Superior temporal gyrus (tissue), 1 donor: ENCODE data around the gene PSAP.

Experiments used
- DNase-seq: peaks from one replicate; pipeline ENCODE4 v3.0.0-alpha.2; 2016; ENCODE audit errors: extremely low spot score

The PSAP gene

GRCh38 chr10:71783917-71784678 is 67.0 kb downstream of the PSAP start:
- no peak for DNase-seq

- DNase-seq: no peak
Measured at GRCh38 chr10:71782917-71783490, 68.0 kb downstream of the PSAP start.

- DNase-seq: no peak
Measured at GRCh38 chr10:71782221-71782916, 68.7 kb downstream of the PSAP start.

GRCh38 chr10:71780719-71781118 is 70.3 kb downstream of the PSAP start:
- no peak for DNase-seq

- DNase-seq: no peak
Measured at GRCh38 chr10:71780156-71780555, 70.9 kb downstream of the PSAP start.

- no peak for DNase-seq
Measured at GRCh38 chr10:71779641-71780040, 71.4 kb downstream of the PSAP start.

GRCh38 chr10:71778071-71778825 is 72.8 kb downstream of the PSAP start:
- no peak for DNase-seq

GRCh38 chr10:71777213-71777985 is 73.7 kb downstream of the PSAP start:
- DNase-seq: no peak

- no peak for DNase-seq
Measured at GRCh38 chr10:71776481-71776925, 74.5 kb downstream of the PSAP start.

- no peak for DNase-seq
Measured at GRCh38 chr10:71774916-71775702, 75.9 kb downstream of the PSAP start.

- peak; percentile 66 for DNase-seq
Measured at GRCh38 chr10:71773221-71773971, 77.7 kb downstream of the PSAP start, which contains the start of gene VSIR. TSS of gene VSIR (minus strand) at chr10:71773520. CDS start at chr10:71773439, 81 bp downstream.

- no peak for DNase-seq
Measured at GRCh38 chr10:71772832-71773220, 78.2 kb downstream of the PSAP start.

GRCh38 chr10:71771821-71772617 is 79.0 kb downstream of the PSAP start:
- no peak for DNase-seq

- no peak for DNase-seq
Measured at GRCh38 chr10:71771204-71771603, 79.8 kb downstream of the PSAP start.

- DNase-seq: no peak
Measured at GRCh38 chr10:71770789-71771188, 80.3 kb downstream of the PSAP start.

GRCh38 chr10:71770255-71770654 is 80.8 kb downstream of the PSAP start:
- no peak for DNase-seq

GRCh38 chr10:71769279-71769823 is 81.7 kb downstream of the PSAP start:
- DNase-seq: no peak

- DNase-seq: no peak
Measured at GRCh38 chr10:71767420-71768035, 83.5 kb downstream of the PSAP start.
